ENCODE measurements around the gene R3HCC1L.
"Not testable (repeated sequence)": the region's sequence is repeated elsewhere in the genome, so short reads cannot be mapped to it uniquely, and the experiment has no call there.

Gene R3HCC1L

GRCh38 chr10:98133075-98133752, 1.2 kb upstream of the R3HCC1L start:
- not testable (repeated sequence) for DNase-seq

- DNase-seq = no peak
These were observed 383 bp upstream of the R3HCC1L start for GRCh38 chr10:98134117-98134430.

DNA sequence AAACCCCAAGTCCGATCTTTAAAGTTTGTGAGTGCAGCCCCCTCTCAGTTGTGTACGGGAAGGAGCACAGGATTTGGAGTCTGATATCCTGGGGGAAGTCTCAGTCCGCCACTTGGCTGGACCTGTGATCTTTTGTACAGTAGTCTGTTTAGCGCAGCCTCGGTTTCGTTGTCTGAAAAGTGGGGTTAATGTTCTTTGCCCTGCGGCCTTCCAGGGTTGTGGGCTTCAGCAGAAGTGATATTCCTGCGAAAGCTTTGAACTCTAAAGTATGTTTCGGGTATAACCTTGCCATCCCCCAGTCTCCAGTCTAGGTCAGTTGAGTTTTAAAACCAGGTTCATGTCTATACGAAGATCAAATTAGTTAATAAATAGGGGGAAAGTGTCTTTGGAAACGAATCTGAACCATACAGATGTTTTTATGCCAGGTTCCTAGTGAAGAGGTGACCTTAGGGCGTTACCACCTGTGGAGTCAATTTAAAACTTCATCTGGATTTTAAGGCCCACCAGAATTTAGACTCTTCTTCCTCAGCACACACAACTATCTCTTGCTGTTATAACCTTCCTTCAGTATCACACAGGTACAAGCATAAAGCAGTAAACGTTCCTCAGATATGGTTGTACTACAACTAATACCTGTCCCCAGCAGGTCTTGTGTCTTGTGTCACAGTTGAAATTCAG, 904 bp downstream of the R3HCC1L start:
- no peak for DNase-seq

DNA sequence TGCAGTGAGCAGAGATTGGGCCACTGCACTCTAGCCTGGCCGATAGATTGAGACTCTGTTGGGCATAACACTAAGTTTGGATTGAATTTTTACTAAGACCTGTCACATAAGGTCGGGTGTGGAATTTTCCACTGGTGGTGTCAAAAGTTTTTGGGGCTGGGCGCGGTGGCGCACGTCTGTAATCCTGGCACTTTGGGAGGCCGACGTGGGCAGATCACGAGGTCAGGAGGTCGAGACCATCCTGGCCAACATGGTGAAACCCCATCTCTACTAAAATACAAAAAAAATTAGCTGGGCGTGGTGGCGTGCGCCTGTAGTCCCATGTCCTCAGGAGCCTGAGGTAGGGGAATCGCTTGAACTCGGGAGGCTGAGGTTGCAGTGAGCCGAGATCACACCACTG, 2.3 kb downstream of the R3HCC1L start:
- not testable (repeated sequence) for DNase-seq

GRCh38 chr10:98138031-98138430, 3.6 kb downstream of the R3HCC1L start:
- DNase-seq = no peak

GRCh38 chr10:98139431-98139830, 5.0 kb downstream of the R3HCC1L start:
- no peak for DNase-seq

DNA sequence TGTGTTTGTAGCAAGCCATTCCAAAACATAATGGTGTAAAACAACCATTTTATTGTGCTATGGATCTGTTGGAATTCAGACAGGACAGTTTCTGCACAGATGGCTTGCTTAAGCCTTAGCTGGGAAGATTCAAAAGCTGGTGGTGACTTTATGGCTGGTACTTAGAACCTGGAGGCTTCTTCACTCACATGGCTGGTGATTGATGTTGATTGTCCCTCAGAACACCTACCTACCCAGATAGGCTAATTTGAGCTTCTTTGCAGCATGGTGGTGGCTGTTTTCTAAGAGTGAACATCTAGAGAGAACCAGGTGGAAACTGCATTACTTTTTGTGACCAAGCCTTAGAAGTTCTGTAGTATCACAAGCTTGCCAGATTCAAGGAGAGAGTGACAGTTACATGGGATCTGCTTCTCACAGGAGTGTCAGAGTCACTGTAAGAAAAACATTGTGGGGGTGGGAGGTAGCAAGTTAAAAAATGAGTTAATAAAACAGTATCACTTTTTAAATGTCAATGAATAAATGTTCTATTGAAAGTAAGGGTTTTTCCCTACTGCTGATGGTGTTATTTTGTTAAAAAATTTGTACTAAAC, 7.1 kb downstream of the R3HCC1L start:
- DNase-seq = no peak

GRCh38 chr10:98144985-98145384, 10.5 kb downstream of the R3HCC1L start:
- no peak for DNase-seq

DNA sequence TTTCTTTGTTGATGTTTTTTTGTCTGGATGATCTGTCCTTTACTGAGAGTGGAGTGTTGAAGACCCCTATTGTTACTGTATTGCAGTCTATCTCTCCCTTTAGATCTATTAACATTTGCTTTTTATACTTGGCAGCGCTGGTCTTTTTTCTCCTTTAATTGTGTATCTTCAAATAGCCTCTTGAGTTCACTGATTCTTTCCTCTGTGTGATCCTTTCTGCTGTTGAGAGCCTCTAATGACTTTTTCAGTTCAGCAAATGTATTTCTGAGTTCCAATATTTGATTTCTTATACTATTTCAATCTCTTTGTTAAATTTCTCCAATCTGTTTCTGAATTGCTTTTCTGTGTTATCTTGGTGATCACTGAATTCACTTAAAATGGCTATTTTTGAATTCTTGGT, 15.4 kb downstream of the R3HCC1L start:
- DNase-seq = no peak

GRCh38 chr10:98150544-98150943, 16.1 kb downstream of the R3HCC1L start:
- no peak for DNase-seq

DNA sequence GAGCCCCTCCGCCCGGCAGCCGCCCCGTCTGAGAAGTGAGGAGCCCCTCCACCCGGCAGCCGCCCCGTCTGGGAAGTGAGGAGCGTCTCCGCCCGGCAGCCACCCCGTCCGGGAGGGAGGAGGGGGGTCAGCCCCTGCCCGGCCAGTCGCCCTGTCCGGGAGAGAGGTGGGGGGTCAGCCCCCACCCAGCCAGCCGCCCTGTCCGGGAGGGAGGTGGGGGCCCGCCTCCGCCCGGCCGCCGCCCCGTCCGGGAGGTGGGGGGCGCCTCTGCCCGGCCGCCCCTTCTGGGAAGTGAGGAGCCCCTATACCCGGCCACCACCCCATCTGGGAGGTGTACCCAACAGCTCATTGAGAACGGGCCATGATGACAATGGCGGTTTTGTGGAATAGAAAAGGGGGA, 18.3 kb downstream of the R3HCC1L start:
- not testable (repeated sequence) for DNase-seq

GRCh38 chr10:98153213-98153958, 18.9 kb downstream of the R3HCC1L start:
- peak; percentile 8 for DNase-seq

- no peak for DNase-seq
These were observed 19.6 kb downstream of the R3HCC1L start for GRCh38 chr10:98154076-98154475.

DNA sequence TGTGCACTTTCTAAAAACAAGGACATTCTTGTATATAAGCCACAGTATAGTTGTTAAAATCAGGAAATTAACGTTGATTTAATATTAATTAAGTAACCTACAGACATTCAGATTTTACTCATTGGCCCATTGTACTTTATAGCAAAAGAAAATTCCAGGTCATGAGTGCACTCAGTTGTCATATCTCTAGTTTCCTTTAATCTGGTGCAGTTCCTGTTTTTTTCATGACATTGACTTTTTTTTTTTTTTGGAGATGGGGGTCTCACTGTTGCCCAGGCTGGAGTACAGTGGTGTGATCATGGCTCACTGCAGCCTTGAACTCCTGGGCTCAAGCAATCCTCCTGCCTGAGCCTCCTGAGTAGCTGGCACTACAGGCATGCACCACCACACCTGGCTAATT, 24.1 kb downstream of the R3HCC1L start:
- DNase-seq = no peak

DNA sequence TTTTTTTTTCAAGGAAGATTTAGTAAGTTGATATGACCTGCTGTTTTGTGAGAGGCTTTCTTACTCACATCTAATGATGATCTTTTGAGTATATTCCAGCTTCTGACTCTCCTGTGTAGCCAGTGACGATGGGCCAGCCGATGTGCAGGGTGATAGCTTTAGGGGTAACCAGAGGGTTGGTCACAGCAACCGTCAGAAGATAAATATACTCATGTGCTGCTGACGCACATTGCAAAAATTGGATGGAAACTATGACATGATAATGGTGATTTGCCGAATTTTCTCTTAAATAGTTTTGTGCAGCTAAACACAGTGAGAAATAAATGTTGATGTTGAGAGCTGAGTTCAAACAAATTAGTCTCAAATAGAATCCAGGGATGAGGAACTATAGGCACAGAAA, 29.5 kb downstream of the R3HCC1L start:
- DNase-seq = no peak

- no peak for DNase-seq
These were observed 32.7 kb downstream of the R3HCC1L start for GRCh38 chr10:98167191-98167590.

DNA sequence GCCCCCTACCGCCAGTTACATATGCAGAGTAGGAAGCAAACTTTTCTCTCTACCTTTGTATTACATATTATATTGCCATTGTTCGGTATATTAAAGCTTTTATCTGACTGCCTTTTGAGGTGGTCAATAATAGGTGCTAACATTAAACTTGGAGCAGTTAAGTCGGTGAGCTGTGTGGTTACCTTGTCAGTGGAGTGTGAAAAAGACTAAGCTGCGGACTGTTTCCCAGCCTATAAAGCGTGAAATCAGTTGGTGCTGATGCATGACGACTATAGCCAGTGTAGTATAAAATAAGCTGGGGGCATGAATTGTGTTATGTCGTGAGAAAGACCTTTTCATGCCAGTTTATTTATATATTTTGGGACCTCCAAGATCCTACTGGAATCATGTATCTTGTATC, 33.7 kb downstream of the R3HCC1L start:
- DNase-seq = no peak

DNA sequence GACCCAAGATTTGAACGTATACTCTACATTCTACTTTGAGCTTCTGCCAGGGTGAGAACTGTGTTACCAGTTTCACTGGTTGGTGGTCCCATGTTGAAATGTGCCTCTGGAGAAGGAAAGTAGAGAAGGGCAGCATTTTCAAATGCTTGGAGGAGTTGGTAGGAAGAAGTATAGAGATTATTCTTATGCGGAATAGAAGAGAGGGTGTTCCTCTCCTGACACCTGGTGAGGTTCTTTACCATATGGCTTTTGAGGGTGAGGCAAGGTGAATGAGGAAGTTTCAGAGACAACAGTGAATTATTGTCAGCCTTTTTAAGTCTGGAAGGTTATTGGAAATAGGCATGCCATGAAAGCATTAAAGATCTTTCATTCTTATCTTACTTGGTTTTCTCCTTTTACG, 34.3 kb downstream of the R3HCC1L start:
- no peak for DNase-seq

DNA sequence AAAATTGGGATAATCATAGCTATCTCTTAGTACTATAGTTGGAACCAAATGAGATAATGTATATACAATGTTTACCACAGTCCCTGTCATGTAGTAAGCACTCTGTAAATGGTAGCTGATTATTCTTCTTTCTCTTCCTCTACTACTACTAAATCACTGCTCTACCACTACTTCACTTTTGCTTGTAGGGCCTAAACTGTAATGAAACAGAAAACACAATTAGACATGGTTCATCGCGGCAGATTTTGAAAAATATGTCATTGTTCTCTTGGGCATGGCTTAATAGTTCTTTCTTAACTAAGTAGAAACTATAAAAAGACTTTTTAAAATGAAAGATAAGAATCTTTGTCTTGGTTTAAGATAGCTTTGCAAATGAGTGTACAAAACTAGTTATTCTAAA, 34.9 kb downstream of the R3HCC1L start:
- DNase-seq = no peak

DNA sequence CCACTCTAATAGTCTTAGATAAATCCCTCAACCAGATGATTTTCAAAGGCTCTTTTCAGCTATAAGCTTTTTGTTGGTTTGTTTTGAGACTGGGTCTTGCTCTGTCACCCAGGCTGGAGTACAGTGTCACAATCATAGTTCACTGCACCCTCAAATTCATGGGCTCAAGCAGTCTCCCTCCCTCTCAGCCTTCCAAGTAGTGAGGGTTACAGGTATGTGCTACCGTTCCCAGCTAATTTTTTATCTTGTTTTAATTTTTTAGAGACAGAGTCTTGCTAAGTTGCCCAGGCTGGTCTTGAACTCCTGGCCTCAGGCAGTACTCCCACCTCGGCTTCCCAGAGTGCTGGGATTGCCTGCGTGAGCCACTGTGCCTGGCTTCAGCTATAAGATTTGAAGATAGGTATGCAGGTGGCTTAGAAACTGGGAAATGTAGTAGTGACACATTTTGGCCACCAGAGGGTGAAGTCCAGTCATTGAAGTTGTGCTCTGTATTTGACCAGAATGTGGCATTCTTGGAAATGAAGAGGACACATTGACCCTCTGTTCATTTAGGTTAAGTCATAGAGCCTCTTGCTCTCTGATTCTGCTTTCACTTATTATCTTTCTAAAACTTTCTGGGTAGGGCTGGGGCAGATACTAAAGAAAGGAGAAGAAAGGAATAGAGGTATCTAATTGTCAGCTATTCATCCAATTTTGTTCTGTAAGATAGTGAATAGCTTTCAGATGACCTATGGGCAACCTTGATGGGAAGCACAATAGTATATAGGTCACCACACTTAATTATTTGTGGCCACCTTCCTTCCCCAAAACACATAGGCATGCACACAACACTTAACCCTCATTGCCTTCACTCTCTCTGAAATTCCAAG, 36.0 kb downstream of the R3HCC1L start:
- DNase-seq = peak; percentile 70

DNA sequence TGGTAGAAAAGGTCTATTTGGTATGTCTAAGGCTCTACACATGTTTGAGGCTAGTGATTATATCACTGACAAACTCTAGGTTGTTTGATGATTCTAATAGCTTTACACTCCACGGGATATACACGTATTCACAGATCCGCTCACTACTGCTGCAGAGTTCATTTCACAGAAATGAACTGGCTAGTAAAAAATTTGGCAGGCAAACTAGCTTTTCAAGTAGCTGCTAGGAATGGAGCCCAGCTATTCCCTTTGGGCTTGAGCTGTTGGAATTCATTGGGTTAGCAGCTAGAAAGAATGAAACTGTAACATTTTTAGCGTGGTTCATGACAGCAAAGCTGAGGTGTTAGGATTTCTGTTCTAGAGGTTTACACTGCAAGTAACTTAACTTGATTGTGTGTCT, 37.6 kb downstream of the R3HCC1L start:
- no peak for DNase-seq

GRCh38 chr10:98172495-98172894, 38.0 kb downstream of the R3HCC1L start:
- DNase-seq = no peak

GRCh38 chr10:98173260-98173659, 38.8 kb downstream of the R3HCC1L start:
- no peak for DNase-seq
